HL-60 (cell line): ENCODE results near the gene TRAF3IP3.

Experiments
- CTCF ChIP-seq: IDR thresholded peaks from one replicate; pipeline ENCODE4 v1.5.1; 2011; ENCODE audit warnings: low read length, control low read depth, inconsistent platforms; ENCODE audit not compliant: insufficient read depth
- REST ChIP-seq: IDR thresholded peaks from 2 replicates; pipeline ENCODE4 v1.6.1; 2012; ENCODE audit warnings: low read depth; ENCODE audit not compliant: insufficient replicate concordance

DNA sequence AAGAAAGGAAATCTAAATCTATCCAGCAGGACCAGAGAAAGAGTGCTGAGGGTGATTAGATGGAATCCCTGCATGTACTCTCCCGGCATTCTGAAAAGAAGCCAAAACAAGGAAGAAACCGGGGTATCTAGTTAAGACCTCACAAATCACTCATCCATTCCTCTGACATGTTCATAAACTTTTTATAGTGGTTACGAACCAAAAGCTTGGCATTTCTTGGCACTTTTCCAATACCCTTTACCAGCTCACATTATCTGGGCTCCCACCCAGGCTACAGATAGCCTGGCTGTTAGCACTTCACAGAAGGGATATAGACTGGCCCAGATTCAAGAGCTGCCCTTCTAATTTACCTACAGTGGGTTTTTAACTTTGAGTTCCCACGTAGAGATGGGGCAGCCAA, 30.3 kb downstream of the TRAF3IP3 start:
- TF ChIP-seq CTCF (no peak), REST (no peak)
